CD1c-positive myeloid dendritic cell (primary cell): Measurements from ENCODE around the gene EVA1A.
"Not testable (repeated sequence)": the region's sequence is repeated elsewhere in the genome, so short reads cannot be mapped to it uniquely, and the experiment has no call there.

ENCODE experiments used
- DNase-seq: peaks from one replicate; pipeline ENCODE4 v3.0.0-alpha.2; 2016; ENCODE audit errors: extremely low spot score

The EVA1A gene

DNA sequence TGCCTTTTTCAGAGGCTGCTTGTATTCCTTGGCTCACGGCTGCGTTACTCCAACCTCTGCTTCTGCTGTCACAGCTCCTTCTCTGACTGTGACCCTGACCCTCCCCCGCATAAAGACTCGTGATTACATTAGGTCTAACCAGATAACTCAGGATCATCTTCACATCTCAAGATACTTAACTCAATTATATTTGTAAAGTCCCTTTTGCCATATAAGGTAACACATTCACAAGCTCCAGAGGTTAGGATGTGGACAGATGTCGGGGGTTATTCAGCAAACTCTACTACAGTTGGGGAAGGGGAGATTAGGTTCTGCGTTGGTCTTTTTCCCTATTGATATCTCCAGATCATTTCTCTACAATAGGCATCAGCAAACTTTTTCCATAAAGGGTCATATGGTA, 76.9 kb downstream of the EVA1A start:
- no peak for DNase-seq

- DNase-seq = no peak
Measured at GRCh38 chr2:75482398-75482797, 78.3 kb downstream of the EVA1A start.

- no peak for DNase-seq
Measured at GRCh38 chr2:75480971-75481836, 79.5 kb downstream of the EVA1A start.

DNA sequence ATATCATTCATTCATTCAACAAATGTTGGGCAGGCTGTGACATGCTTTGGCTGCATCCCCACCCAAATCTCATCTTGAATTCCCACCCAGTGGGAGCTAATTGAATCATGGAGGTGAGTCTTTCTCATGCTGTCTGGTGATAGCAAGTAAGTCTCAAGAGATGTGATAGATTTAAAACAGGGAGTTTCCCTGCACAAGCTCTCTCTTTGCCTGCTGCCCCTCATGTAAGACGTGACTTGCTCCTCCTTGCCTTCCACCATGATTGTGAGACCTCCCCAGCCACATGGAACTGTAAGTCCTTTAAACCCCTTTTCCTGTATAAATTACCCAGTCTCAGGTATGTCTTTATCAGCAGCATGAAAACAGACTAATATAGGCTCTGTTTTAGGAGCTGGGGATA, 83.0 kb downstream of the EVA1A start:
- DNase-seq = not testable (repeated sequence)

GRCh38 chr2:75476761-75477160, 84.0 kb downstream of the EVA1A start:
- DNase-seq = no peak

DNA sequence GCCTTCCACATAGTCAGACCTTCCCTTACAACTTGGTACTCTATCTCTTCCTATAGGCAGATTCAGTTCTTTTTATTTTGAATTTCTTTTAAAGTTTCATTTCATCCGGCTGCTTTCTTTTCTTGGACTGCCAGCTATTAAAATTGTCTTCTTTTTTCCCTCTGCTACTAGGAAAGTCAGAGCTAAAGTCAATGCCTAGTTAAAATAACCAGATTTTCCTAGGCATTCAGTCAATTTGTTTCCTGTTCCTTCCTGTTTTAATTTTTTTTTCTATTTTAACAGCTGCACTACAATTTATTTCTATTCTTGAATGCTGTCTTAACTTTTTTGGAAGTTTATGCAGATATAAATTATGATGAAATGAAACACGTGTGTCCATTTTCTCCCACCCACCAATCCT, 84.8 kb downstream of the EVA1A start:
- no peak for DNase-seq

GRCh38 chr2:75475049-75475448, 85.7 kb downstream of the EVA1A start:
- no peak for DNase-seq

DNA sequence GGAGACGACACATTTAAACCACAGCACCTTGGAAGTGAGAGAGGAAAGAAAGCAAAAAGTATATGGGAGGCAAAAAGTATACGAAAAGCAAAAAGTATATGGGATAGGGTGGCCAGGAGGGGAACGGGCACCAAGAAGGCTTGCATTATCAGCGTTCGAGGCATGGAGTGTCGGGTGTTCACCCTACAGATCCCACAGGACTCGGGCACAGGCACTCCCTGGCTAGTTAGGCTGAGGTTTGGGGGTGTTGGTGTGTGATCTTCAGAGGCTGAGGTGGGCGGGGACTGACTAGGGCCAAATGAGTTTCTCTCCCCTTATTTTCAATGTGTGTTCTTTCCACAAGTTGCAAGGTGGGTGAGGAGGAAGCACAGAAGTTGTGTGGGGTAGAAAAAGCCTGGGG, 86.6 kb downstream of the EVA1A start:
- DNase-seq = no peak

- DNase-seq = peak; percentile 30
Measured at GRCh38 chr2:75466708-75467311, 93.9 kb downstream of the EVA1A start.

DNA sequence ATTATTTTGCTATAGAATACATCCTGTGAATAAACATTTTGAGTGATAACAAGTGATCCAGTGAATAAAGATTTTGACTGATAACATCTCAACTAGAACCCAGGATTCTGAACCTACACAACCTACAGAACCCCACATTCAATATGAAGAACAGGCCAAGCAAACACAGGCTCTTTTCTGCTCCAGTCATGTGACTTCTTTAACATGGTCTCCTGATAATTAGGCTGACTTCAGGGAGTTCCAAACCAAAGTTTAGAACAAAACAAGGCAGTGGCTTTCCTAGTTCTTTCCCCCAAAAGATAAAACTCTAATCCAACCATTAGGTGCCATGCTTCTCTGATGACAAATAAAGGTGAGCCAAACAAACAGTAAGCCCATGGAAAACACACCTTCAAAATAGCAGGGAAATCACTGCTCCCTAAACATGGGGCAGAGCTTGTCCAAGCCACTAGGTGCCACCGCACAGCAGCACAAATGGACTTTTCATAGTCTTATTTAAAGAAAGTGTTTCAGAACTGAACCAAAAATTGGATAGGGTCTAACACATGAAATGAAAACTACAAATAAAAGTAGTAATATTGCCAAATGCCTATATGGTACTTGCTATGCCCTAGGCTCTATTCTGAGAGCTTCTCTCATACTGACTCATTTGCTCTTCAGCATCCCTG, 95.3 kb downstream of the EVA1A start:
- no peak for DNase-seq

DNA sequence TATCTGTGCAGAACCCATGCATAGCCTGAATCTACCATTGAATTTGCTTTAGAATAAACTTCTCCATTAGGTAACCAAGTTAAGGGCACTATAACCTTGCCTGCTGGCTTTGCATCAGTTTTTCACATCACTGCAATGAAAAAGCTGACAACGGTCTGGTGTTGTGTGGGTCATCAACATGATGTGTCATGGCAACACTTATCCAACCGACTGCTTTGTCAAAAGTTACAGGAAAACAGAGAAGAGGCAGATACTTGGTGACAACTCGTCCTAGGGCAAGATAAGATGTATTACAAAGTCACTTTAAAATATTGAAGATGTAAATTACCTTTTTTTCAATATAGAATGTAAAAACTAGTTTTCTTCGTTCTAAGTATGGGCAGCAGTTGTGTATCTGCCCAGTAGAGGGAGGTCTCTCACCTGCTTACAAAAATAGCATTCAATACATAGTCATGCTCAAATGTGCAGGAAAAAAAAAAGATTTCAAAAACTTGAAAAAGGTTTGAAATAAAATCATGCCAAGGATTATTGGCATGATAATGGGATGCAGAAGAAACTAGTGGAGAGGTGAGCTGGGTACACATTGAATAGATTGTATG, 96.3 kb downstream of the EVA1A start:
- no peak for DNase-seq

- DNase-seq = no peak
Measured at GRCh38 chr2:75462721-75463120, 98.0 kb downstream of the EVA1A start.

GRCh38 chr2:75462206-75462605, 98.5 kb downstream of the EVA1A start:
- no peak for DNase-seq

- no peak for DNase-seq
Measured at GRCh38 chr2:75460630-75461029, 100.1 kb downstream of the EVA1A start.

GRCh38 chr2:75459565-75460310, 101.0 kb downstream of the EVA1A start:
- DNase-seq = no peak

DNA sequence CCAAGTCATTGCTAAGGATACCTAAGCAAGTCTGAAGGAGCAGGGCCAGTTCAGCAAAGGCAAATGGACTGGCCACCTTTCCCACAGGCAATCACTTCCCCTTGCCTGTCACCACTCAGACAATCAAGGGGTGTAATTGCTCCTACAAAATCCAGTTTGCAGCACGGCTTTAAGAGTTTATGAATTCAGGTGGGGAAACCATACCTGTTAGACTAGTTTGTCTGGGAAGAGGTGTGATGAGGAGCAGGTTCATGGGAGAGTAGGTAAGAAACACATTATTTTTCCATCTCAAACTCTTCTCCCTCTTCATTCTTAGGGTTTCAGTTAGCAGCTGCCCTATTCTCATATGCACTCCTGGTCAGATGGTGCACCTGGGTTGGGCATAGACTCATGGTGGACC, 102.5 kb downstream of the EVA1A start:
- DNase-seq = no peak

DNA sequence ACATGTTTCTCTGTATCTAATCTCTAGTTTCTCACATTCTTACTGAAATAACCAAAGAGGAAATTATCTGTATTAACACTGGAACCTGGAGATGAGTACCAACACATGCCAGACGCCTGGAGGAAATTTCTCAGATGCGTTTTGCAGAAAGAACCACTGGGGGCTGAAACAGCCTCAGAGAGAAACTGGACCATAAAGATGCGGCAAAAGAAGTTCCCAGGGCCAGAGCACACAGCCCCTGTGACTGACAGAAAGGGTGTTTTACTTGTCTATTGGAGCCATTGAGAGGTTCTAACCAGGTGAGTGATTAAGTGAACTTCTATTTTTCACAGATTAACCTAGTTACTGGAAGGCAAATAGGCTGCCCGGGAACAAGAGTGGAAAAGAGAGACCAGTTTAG, 103.9 kb downstream of the EVA1A start:
- no peak for DNase-seq

- no peak for DNase-seq
Measured at GRCh38 chr2:75456111-75456510, 104.6 kb downstream of the EVA1A start.

- no peak for DNase-seq
Measured at GRCh38 chr2:75454241-75454620, 106.5 kb downstream of the EVA1A start.

GRCh38 chr2:75453384-75454240, 107.1 kb downstream of the EVA1A start:
- DNase-seq = no peak

GRCh38 chr2:75450068-75450467, 110.7 kb downstream of the EVA1A start:
- no peak for DNase-seq
